ENCODE data around the gene RASAL3. TPM values are rescaled to one million over a fixed set of nuclear protein-coding genes. Genes with fewer than 3 reads are reported as not detected.
A peak's percentile ranks its signal among the peaks of the same experiment; 100 is the strongest.

The RASAL3 gene
- total RNA-seq, 1 experiment from 2014 or later = 0.10 TPM

GRCh38 chr19:15432629-15433518 lies 31.5 kb downstream of the RASAL3 start:
- peaks cover 10% of the 10 kb centered on the region; the same call in 1 of the 2 replicates for H3K4me1 ChIP-seq (ENCODE audit: control insufficient read depth, insufficient read depth, low read length)
- ATAC-seq = peak; percentile 87
- H3K36me3 ChIP-seq (ENCODE audit: control insufficient read depth, insufficient read depth, low read length) = peaks cover 2% of the 10 kb centered on the region; the same call in 1 of the 2 replicates
- no peaks in the 10 kb centered on the region for H3K9me3 ChIP-seq (ENCODE audit: control insufficient read depth, insufficient read depth, low read depth, low read length)
- H3K27ac ChIP-seq (ENCODE audit: low read length) = peak overlapping the region; percentile 62
- H3K4me3 ChIP-seq (ENCODE audit: low read depth in 2 of 2, low read length in 2 of 2) = peak overlapping the region; percentile 56 to 91
- CTCF ChIA-PET = interaction anchor here (0.6 to 0.7 kb wide), 2 partner anchors 14 to 27 kb away, joined by 3 read pairs; no protein-coding TSS in a partner anchor
- no peak for DNase-seq (ENCODE audit: low read depth, low spot score)
- intact Hi-C loops (cut with micrococcal nuclease; ENCODE audit: unreplicated experiment) = no loop called here
- BruUV-seq (replicated peaks) = no TSS peak
- POLR2A ChIA-PET = interaction anchor here (0.6 kb wide), 1 partner anchor 219 kb away, joined by 4 read pairs; no protein-coding TSS in a partner anchor
- in situ Hi-C loops (cut with HindIII; ENCODE audit: low pct_unique_long_range_greater_than_20kb, low sequenced_read_pairs) = no loop called here
- TF ChIP-seq SIN3A (IDR thresholded peaks at IDR 0.05; ENCODE audit: borderline replicate concordance, insufficient read depth, low read depth, low read length) (peak; percentile 74; the same call in 1 of the 2 replicates), TCF7L2 (IDR thresholded peaks at IDR 0.05; ENCODE audit: low read depth, low read length) (no peak), POLR2AphosphoS5 (IDR thresholded peaks at IDR 0.05; ENCODE audit: low read depth, low read length) (0 out of 2 replicates have a peak, but pooled peaks have one; percentile 45), REST (IDR thresholded peaks at IDR 0.05; ENCODE audit: insufficient read depth in 1 of 2, low read depth in 2 of 2, low read length in 1 of 2) (0 out of 4 replicates have a peak, but pooled peaks of 1 of the 2 experiments have one; percentile 35)
- TF ChIP-seq, protein P1, sequence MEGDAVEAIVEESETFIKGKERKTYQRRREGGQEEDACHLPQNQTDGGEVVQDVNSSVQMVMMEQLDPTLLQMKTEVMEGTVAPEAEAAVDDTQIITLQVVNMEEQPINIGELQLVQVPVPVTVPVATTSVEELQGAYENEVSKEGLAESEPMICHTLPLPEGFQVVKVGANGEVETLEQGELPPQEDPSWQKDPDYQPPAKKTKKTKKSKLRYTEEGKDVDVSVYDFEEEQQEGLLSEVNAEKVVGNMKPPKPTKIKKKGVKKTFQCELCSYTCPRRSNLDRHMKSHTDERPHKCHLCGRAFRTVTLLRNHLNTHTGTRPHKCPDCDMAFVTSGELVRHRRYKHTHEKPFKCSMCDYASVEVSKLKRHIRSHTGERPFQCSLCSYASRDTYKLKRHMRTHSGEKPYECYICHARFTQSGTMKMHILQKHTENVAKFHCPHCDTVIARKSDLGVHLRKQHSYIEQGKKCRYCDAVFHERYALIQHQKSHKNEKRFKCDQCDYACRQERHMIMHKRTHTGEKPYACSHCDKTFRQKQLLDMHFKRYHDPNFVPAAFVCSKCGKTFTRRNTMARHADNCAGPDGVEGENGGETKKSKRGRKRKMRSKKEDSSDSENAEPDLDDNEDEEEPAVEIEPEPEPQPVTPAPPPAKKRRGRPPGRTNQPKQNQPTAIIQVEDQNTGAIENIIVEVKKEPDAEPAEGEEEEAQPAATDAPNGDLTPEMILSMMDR (IDR thresholded peaks at IDR 0.05) = no peak
- no peaks in the 10 kb centered on the region for H3K27me3 ChIP-seq (ENCODE audit: control insufficient read depth, insufficient read depth, low read length)

DNA sequence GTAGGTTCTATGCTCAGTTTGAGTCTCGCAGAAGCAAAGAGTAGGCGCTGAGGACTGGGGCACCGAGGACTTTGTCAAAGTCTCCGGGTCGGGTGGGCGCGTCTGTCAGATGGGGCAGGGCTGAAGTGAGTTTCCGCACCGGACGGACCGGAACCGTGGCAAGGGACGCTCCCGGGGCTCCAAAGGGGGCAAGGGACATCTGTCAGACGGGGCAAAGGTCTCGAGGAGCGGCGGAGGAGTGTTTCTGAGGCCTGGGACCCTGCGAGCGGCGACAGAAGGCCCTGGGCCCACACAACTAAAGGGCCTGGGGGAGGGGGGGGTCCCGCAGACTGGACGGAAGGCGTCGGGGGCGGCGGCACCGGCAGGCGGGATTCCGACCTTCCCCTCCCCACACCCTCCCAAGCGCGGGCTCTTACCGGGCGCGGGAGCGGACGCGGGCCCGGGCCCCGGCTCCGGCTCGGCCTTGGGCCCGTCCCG lies 32.3 kb downstream of the RASAL3 start:
- POLR2A ChIA-PET = interaction anchor here (0.6 kb wide), 1 partner anchor 218 kb away, joined by 4 read pairs; no protein-coding TSS in a partner anchor
- CTCF ChIA-PET = interaction anchor here (0.6 to 0.7 kb wide), 2 partner anchors 13 to 28 kb away, joined by 3 read pairs; no protein-coding TSS in a partner anchor
- TF ChIP-seq, protein P1 (IDR thresholded peaks at IDR 0.05) = no peak
- no peak for TF ChIP-seq POLR2AphosphoS5 (IDR thresholded peaks at IDR 0.05; ENCODE audit: low read depth, low read length)
- no peak for TF ChIP-seq SIN3A (IDR thresholded peaks at IDR 0.05; ENCODE audit: borderline replicate concordance, insufficient read depth, low read depth, low read length)
- TF ChIP-seq REST (IDR thresholded peaks at IDR 0.05; ENCODE audit: insufficient read depth in 1 of 2, low read depth in 2 of 2, low read length in 1 of 2) = no peak
- TF ChIP-seq TCF7L2 (IDR thresholded peaks at IDR 0.05; ENCODE audit: low read depth, low read length) = no peak
- Histone ChIP-seq H3K27me3 (ENCODE audit: control insufficient read depth, insufficient read depth, low read length) (no peaks in the 10 kb centered on the region), H3K36me3 (ENCODE audit: control insufficient read depth, insufficient read depth, low read length) (peaks cover 2% of the 10 kb centered on the region; the same call in 1 of the 2 replicates), H3K27ac (ENCODE audit: low read length) (peak overlapping the region; percentile 83), H3K4me3 (ENCODE audit: low read depth in 2 of 2, low read length in 2 of 2) (peak overlapping the region; percentile 82 to 83), H3K4me1 (ENCODE audit: control insufficient read depth, insufficient read depth, low read length) (peaks cover 10% of the 10 kb centered on the region; the same call in 1 of the 2 replicates), H3K9me3 (ENCODE audit: control insufficient read depth, insufficient read depth, low read depth, low read length) (no peaks in the 10 kb centered on the region)
- BruUV-seq (replicated peaks) = no TSS peak
- intact Hi-C loops (cut with micrococcal nuclease; ENCODE audit: unreplicated experiment) = no loop called here
- no peak for DNase-seq (ENCODE audit: low read depth, low spot score)
- ATAC-seq = peak; percentile 23; the same call in 1 of the 2 replicates
- in situ Hi-C loops (cut with HindIII; ENCODE audit: low pct_unique_long_range_greater_than_20kb, low sequenced_read_pairs) = no loop called here

Measured in Panc1 (cell line).